GM12878 (cell line): ENCODE results near the gene ANO5. TPM values are rescaled to one million over a fixed set of nuclear protein-coding genes. Genes with fewer than 3 reads are reported as not detected.

Source experiments
- CTCF ChIP-seq, 3 experiments: IDR thresholded peaks in 2 of 3; conservative IDR thresholded peaks in 1 of 3; 2 replicates each; pipeline ENCODE4 v1.5.1; 2011; ENCODE audit warnings: low read depth in 3 of 3, low read length in 3 of 3, mild to moderate bottlenecking in 3 of 3, control low read depth in 2 of 3, moderate library complexity in 2 of 3, inconsistent platforms in 1 of 3, mixed read lengths in 1 of 3; ENCODE audit not compliant: control insufficient read depth in 2 of 3, insufficient read depth in 1 of 3; ENCODE audit errors: extremely low read depth in 1 of 3
- CUX1 ChIP-seq: IDR thresholded peaks from 2 replicates; pipeline ENCODE4 v1.6.1; 2012; ENCODE audit warnings: improper control_type of control experiment, low read depth, low read length; ENCODE audit not compliant: insufficient replicate concordance
- ETV6 ChIP-seq, 2 experiments: fragments of 450-650 bp in 1 of 2; IDR thresholded peaks in 1 of 2; conservative IDR thresholded peaks in 1 of 2; 2 replicates each; pipeline ENCODE4 v1.6.1; 2014; ENCODE audit warnings: antibody characterized with exemption in 1 of 2, borderline replicate concordance in 1 of 2, low read depth in 1 of 2, mild to moderate bottlenecking in 1 of 2, moderate library complexity in 1 of 2
- IKZF2 ChIP-seq, 2 experiments: fragments of 450-650 bp; IDR thresholded peaks; 2 replicates each; pipeline ENCODE4 v1.6.1; 2017; ENCODE audit warnings: mild to moderate bottlenecking in 2 of 2, moderate library complexity in 2 of 2
- MYB ChIP-seq: fragments of 150-350 bp; IDR thresholded peaks from 2 replicates; pipeline ENCODE4 v1.6.1; 2014; ENCODE audit warnings: mild to moderate bottlenecking, low read depth, low read length, borderline replicate concordance
- NBN ChIP-seq: fragments of 450-650 bp; IDR thresholded peaks from 2 replicates; pipeline ENCODE4 v1.6.1; 2016
- NRF1 ChIP-seq: conservative IDR thresholded peaks from 2 replicates; pipeline ENCODE4 v1.6.1; 2011; ENCODE audit warnings: mild to moderate bottlenecking, low read depth, low read length, improper control_type of control experiment
- SUPT20H ChIP-seq: IDR thresholded peaks from 2 replicates; pipeline ENCODE4 v1.6.1; 2011; ENCODE audit warnings: low read depth, mild to moderate bottlenecking, low read length, moderate library complexity, borderline replicate concordance; ENCODE audit not compliant: control insufficient read depth
- polyA plus RNA-seq, 11 experiments: library from polyadenylated mRNA; depleted of rRNA in 4 of 11; unstranded in 6 of 11; stranded (reverse) in 5 of 11; fragments of >200 nt; fragmentation: Nextera tagmentation in 4 of 11; fragmentation: Illumina TruSeq in 1 of 11; extraction: Ambion mirVana in 4 of 11; extraction: Trizol in 1 of 11; gene quantifications; 1 replicate in 1 of 11; 2 replicates in 10 of 11; pipeline versions ENCODE4 v1.2.1 to v1.2.3, GENCODE V29; 2011 to 2016; ENCODE audit warnings: inconsistent platforms in 2 of 11, missing spikeins in 2 of 11, low read depth in 1 of 11
- total RNA-seq, 4 experiments: library from RNA; depleted of rRNA in 3 of 4; stranded (reverse); fragments of >200 nt in 3 of 4; fragmentation: Illumina TruSeq in 1 of 4; extraction: Trizol in 1 of 4; gene quantifications; 2 replicates each; pipeline versions ENCODE4 v1.2.1 to v1.2.3, GENCODE V29; 2013 to 2021
- TF ChIP-seq, protein P1 (sequence below): fragments of 450-650 bp; IDR thresholded peaks from 2 replicates; pipeline ENCODE4 v1.6.1; 2014; ENCODE audit warnings: mild to moderate bottlenecking
- TF ChIP-seq, protein P2 (sequence below): fragments of 450-650 bp; IDR thresholded peaks from 2 replicates; pipeline ENCODE4 v1.6.1; 2016; ENCODE audit warnings: mild to moderate bottlenecking

The ANO5 gene
- total and polyA plus RNA-seq, 10 of the 15 experiments (the other 5 are each of a cell fraction or from before 2014, with no cell fraction given) = 1.6 to 10.2 (median 4.1) TPM

- TF ChIP-seq MYB = no peak
- TF ChIP-seq, protein P1, sequence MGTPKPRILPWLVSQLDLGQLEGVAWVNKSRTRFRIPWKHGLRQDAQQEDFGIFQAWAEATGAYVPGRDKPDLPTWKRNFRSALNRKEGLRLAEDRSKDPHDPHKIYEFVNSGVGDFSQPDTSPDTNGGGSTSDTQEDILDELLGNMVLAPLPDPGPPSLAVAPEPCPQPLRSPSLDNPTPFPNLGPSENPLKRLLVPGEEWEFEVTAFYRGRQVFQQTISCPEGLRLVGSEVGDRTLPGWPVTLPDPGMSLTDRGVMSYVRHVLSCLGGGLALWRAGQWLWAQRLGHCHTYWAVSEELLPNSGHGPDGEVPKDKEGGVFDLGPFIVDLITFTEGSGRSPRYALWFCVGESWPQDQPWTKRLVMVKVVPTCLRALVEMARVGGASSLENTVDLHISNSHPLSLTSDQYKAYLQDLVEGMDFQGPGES = no peak
- TF ChIP-seq NRF1 = no peak
- TF ChIP-seq CTCF (IDR thresholded peaks at IDR 0.05 in 2 of 3, conservative IDR thresholded peaks at IDR 0.05 in 1 of 3; ENCODE audit: control insufficient read depth in 2 of 3, extremely low read depth in 1 of 3, insufficient read depth in 1 of 3, low read depth in 3 of 3, low read length in 3 of 3) = no peak
- peak; percentile 56 to 60; a peak in 3 of 4 replicates for TF ChIP-seq IKZF2 (IDR thresholded peaks at IDR 0.05)
- peak in 1 of 2 experiments; percentile 44; a peak in 1 of 4 replicates for TF ChIP-seq ETV6 (conservative IDR thresholded peaks at IDR 0.05 in 1 of 2, IDR thresholded peaks at IDR 0.05 in 1 of 2; ENCODE audit: borderline replicate concordance in 1 of 2, low read depth in 1 of 2)
- TF ChIP-seq, protein P2, sequence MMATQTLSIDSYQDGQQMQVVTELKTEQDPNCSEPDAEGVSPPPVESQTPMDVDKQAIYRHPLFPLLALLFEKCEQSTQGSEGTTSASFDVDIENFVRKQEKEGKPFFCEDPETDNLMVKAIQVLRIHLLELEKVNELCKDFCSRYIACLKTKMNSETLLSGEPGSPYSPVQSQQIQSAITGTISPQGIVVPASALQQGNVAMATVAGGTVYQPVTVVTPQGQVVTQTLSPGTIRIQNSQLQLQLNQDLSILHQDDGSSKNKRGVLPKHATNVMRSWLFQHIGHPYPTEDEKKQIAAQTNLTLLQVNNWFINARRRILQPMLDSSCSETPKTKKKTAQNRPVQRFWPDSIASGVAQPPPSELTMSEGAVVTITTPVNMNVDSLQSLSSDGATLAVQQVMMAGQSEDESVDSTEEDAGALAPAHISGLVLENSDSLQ = no peak
- no peak for TF ChIP-seq SUPT20H
- TF ChIP-seq NBN = peak; percentile 58; the same call in 1 of the 2 replicates
- TF ChIP-seq CUX1 = peak; percentile 37
Observed at GRCh38 chr11:22190827-22191463, 1.9 kb upstream of the ANO5 start (continued).
